ENCODE measurements around the gene HIP1R.

GRCh38 chr12:122887819-122888212 is 52.6 kb downstream of the HIP1R start:
- TF ChIP-seq CTCF (IDR thresholded peaks at IDR 0.05) (no peak), CHD2 (IDR thresholded peaks at IDR 0.05; ENCODE audit: low read length, partially characterized antibody) (no peak), POLR2AphosphoS5 (IDR thresholded peaks at IDR 0.05; ENCODE audit: low read depth, low read length) (no peak), EZH2phosphoT487 (IDR thresholded peaks at IDR 0.05; ENCODE audit: borderline replicate concordance, low read depth) (no peak)
